NCI-H2081 treated with DMSO at 0.1 percent for 48 hours (cell line): ENCODE data around the gene XXYLT1.
"Not testable (repeated sequence)": the region's sequence is repeated elsewhere in the genome, so short reads cannot be mapped to it uniquely, and the experiment has no call there.

Source experiments
- DNase-seq: peaks from one replicate; lab custom pipeline; 2025; lab: John Stamatoyannopoulos, UW

XXYLT1 gene

DNA sequence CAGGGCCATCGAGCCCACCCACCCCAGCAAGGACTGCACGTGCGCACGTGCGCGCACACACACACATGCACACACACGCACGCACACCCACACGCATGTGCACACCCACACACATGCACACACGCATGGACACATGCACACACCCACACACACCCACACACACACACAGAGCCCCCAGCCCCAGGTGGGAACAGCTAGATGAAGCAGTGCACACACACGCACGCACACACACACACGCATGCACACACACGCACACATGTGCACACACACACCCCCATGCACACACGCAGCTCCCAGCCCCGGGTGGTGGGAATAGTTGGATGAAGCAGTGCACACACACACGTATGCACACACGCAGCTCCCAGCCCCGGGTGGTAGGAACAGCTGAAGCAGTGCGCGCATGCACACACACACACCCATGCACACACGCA lies 158.6 kb downstream of the XXYLT1 start:
- DNase-seq = no peak

DNA sequence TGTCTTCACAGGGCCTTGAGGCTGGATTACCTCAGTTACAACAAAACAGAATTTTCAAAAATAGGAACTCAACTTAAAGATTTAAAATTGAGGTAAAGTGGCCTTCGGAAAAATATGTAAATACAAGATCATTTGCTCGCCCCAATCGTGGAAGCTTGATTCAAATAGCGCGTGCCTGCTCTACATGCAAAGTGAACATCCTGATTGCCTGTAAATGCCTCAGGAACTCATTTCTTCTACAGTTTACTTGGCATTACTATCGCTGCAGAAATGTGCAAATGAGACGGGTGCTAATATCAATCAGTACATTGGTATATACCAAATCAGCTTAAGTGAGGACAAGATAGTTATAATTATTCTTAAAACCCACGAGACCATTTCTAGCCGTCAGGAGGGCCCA lies 159.2 kb downstream of the XXYLT1 start:
- no peak for DNase-seq

DNA sequence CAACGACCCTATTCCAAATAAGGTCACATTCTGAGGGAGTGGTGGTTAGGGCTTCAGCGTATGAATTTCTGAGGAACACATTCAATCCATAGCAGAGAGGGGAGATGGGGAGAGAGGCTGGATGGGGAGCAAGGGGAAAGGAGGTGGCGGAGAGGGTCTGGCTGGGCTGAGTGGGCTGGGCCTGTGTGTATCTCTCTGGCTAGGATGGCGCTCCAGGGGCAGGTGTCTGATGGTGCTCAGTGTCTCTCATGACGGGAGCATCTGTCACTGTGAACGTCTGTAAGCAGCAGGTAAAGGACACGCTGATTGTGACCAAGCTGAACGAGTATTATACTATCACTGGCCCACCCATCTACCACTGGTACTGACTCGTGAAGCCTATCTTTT lies 159.6 kb downstream of the XXYLT1 start:
- DNase-seq = no peak

DNA sequence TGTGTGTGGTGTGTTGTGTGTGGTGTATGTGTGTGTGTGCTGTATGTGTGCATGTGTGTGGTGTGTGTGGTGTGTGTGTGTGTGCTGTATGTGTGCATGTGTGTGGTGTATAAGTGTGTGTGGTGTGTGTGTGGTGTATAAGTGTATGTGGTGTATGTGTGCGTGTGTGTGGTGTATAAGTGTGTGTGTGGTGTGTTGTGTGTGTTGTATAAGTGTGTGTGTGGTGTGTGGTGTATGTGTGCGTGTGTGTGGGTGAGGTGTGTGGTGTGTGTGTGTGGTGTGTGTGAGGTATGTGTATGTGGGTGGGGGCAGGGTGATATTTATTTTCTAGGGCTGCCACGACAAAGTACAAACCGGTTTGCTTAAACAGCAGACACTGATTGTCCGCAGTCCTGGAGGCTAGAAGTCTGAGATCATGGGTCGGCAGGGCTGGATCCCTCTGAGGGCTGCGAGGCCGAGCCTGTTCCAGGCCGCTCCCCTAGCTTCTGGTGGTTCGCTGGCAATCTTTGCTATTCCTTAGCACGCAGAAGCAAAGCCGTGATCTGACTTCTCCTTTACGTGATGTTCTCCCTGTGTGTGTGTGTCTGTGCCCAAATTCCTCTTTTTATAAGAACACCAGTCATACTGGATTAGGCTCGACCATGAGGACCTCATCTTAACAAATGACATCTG lies 160.2 kb downstream of the XXYLT1 start:
- no peak for DNase-seq

DNA sequence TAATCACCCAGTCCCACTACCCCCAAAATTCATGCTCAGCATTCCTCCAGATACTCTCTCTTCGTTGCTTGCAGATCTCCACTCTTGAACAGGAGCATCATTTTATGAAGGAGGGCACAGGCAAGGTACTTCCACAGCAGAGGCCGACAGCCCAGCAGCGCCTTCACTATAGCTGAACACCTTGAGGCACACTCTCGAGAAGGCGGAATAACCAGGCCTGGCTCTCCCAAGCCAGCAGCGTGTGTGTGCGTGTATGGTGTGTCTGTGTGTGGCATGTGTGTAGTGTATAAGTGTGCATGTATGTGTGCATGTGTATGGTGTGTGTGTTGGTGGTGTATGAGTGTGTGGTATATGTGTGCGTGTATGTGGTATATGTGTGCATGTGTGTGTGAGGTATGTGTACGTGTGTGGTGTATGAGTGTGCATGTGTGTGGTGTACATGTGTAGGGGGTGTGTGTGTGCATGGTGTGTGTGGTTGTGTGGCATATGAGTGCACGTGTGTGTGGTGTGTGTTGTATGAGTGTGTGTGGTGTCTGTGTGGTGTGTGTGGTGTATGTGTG lies 161.8 kb downstream of the XXYLT1 start:
- no peak for DNase-seq

DNA sequence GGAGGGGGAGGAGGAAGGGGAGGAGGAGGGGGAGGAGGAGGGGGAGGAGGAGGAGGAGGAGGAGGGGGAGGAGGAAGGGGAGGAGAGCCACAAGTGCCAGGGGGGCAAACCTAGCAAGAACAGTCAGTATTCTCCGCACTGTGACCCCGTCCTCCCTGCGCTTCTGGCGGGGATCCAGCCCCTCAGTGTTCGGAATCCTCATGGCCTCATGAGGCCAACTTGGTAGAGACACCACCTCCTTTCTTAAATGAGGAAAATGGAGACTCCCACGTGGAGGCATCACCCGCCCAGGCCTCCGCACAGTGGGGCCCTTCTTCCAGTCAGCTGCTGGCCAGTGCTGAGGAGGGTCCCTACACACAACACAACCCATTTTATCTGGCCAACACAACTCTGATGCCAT lies 163.4 kb downstream of the XXYLT1 start:
- DNase-seq = no peak

DNA sequence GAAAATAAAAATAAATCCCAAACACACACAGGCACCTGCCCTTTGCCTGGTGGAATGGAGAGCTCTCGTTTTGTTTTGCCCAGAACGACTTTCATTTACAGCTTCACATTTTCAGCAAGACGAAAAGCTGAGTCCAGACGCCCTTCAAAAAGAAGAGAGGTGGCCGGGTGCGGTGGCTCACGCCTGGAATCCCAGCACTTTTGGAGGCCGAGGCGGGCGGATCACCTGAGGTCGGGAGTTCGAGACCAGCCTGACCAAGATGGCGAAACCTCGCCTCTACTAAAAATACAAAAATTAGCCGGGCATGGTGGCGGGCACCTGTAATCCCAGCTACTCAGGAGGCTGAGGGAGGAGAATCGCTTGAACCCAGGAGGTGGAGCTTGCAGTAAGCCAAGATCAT lies 163.9 kb downstream of the XXYLT1 start:
- DNase-seq = not testable (repeated sequence)

DNA sequence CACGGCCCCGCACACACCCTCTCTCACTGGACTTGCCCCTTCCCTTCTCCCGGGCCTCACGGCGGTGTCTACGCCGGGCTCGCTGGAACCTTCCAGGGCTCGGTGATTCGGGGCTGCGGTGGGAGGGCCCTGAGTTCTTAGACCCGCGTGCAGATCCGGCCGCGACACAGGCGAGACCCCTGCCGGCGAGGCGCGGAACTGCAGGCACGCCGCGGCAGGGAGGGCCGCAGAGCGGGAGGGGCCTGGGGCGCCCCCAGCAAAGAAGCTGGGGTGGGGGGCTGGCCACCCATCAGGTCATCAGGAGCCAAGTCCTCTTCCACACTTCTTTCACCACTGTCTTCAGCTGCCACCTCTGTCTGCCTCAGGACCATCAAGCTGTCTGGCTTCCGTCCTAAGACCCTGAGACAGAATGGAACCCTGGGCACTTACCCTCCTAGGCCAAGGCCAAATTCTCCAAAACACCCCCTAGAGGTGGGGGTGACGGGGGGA lies 164.5 kb downstream of the XXYLT1 start:
- no peak for DNase-seq

DNA sequence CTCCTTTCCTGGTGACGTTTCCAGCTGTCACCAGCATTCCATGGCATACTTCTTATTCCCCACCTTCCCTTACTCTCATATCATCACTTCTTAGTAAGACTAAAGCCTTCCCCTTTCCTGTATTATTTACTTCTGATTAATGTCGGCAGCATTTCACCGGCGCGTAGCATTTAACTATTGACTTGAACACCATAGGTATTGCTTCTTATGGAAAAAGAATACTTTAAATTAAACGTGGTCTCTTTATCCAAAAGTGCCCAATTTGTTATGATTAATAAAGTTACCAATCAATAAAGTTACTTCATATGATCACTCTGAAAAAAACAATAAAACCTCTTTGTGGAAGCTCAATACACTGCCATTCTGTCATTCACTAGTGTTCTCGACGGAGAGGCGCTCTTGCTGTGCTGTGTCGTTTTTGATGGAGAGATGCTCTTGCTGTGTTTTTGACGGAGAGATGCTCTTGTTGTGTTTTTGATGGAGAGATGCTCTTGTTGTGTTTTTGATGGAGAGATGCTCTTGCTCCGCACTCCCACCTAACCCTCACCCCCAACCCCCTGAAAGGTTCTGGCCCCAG lies 165.0 kb downstream of the XXYLT1 start:
- no peak for DNase-seq

DNA sequence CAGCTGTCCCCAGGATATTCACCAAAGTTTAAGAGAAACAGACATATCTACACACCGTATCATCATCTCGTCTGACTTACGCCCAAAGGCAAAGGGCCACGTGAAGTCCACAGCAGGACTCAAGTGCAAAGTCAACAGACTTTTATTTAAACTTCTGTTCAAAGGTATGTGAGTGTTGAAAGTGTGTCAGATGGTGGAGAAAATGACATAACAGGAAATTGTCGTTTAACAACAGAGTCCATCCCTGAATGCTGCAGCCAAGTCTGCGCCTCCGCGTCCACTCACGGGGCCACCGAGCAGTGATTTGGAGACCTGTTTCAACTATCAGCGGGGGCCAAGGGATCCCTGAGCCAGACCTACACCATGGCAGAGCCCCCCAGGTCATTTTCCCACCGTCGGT lies 165.6 kb downstream of the XXYLT1 start:
- no peak for DNase-seq

DNA sequence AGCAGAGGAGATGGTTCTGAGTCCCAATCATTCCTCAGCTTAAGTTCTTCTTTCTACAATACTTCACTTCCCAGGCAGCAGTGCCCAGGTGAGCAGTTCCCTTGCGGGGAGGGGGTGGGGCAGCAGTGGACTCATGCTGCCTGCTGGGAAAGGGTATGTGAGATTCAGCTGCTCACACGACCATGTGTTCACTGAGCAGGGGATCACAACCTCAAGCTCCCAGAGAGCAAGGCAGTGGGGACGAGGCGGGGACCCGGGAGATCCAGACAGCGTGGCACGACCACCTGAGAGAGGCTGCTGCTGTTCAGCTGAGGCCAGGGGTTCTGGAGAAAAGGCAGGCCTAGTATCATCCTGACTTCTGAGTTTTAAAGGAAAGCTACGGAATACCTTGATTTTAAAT lies 166.6 kb downstream of the XXYLT1 start:
- DNase-seq = no peak

DNA sequence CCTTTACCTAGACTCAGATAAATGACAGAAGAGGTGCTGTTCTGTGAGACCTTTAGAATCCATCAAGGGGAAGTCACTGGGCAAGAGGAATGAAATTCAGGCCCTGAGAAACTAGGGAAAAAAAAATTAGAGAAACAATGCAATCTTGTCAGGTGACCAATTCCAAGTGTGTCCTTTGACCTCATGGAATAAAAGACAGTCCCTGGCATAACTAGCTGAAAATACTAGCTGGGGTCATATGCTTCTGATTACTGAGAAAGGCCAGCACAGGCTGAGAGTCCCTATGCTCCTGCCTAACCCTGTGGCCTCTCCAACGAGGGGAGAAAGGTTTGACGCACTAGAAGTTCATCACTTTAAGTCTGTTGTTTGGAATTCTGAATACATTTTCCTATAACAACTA lies 167.3 kb downstream of the XXYLT1 start:
- no peak for DNase-seq

DNA sequence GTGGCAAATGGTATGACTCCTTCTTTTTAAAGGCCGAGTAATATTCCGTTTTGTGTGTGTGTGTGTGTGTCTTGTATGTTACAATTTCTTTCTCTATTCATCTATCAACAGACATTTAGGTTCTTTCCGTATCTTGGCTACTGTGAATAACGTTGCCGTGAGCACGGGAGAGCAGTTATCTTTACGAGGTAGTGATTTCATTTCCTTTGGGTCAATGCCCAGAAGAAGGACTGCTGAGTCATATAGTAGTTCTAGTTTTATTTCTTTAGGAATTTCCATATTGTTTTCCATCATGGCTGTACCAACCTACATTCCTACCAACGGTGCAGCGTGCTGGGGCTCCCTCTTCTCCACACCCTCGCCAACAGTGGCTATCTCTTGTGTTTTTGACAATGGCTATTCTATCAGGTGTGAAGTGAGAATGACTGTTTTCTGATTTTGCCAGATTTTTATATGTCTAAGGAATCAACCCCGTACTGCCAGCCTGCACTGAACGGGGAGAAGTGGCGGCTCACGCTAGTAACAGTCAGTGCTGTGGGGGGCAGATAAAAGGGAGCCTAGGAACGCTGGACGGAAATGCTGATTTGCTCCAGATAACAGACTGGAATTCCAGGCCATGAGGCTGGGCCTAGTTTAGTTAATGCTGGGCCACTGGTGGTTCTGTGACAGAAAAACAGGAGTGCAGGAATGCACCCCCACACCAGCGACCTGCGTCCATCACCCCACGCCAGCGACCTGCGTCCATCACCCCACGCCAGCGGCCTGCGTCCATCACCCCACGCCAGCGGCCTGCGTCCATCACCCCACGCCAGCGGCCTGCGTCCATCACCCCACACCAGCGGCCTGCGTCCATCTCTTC lies 168.1 kb downstream of the XXYLT1 start:
- DNase-seq = no peak

DNA sequence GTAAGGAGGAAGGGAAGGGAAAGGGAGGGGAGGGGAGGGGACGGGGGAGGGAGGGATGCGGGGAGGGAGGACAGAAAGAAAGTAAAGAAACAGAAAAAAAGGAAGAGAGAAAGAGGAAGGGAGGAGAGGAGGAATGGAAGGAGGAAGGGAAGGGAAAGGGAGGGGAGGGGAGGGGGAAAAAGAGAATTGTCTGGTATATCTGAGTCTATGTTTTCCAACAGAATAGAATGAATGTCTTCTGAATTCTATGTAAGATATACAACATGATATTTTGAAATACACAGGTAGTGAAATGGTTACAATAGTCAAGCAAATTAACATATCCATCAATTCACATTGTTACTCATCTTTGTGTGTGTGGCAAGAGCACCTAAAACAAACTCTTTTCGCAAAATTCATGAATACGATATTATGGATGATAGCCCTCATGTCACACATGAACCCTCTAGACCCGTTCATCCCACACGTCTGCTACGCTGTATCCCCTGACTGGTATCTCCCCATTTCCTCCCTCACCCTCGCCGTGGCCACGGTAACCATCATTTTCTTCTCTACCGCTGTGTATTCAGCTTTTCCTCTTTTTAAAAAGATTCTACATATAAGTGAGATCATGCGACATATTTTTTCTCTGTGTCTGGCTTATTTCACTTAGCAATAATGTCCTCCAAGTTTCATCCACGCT lies 168.9 kb downstream of the XXYLT1 start:
- DNase-seq = no peak

DNA sequence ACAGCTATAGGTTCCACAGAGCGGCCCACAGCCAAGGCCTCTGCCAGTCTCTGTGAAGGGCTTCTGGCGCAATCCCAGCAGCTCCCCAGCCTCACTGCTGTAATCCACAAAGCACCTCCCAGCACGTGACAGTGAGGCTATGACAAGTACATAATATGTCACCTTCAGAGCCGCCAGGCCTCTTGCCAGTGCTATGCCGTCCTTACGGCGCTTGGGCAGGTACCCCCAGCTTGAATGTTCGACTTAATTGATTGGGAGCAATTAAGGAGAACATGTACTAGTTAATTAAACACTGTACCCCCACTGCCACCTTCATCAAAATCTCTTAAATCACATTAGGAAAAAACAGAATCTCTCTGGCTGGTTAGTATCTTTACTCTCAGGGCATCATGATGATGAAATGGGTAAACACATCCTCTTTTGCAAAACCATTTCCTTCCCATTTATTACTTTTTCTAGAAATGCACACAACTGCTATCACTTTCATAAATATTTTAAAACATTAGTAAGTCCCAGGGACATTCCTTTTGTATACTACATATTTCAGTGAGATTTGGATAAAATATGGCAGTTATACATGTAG lies 169.9 kb downstream of the XXYLT1 start:
- DNase-seq = no peak

DNA sequence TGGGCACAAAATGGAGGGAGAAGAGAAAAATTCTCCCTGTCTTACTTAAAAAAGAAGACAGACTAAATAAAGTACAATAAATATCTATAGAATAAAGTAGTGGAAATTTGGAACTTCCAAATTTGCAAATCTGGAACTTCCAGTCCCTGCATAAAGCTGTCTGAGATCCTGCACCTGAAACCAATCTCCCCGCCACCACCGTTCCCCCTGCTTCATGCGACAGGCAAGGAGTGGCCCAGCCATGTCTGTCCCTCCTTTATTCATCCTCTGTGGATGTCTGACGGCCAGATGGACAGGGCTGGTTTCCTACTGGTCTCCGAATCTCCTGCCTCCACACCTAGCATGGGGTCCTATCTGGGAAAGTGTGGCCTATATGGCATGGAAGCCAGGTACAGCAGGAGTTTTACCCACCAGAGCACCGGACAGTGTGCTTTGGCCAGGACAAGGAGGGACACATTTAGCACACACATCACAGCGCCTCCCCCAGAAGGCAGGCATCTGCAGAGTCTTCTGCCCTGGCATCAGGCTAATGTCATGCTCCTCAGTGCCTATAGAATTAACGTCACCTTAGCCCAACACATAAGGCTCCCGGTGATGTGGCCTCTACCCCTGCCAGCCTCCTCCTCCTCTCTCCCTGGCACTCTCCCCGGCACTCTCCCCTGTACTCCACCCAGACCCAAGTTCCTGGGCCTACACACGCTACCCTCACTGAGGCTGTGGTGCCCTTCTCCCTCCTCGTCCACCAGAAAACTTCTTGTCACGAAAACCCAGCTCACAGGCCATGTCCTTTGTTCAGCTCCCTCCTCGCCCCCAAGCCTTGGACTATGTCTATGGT lies 170.8 kb downstream of the XXYLT1 start:
- no peak for DNase-seq

DNA sequence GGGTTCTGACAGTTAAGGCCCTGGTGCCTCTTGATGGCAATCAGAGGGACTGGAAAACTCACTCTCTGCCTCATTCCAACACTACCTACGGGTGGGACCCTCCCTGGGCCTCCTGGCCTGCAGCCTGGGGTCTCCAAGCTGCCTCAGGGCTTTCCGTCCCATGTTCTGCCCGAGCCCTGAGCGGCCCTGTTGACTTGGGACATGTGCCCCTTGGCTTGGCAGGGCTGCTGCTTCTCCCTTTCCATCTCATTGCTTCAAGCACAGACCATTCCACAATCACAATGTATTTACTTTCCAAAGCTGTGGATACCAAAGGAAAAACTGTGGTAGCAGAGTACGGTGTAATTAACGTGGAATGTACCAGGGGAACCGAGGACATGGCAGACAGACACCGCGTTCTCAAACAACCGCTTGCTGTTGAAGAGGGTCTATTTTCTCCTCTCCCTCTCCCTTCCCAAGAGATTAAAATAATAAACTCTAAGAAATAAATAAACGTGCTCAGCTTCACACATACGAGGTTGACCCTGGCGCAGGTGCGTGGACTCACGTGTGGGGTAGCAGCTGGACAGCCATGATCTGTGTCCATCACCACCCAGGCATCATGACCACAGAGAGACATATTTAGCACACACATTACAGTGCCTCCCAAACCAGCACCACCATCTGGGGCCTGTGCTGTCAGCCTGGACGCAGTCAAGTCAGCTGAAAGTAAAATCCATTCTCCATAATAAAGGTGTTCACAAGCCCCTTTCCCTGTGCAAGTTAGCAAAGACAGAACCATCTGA lies 172.0 kb downstream of the XXYLT1 start:
- DNase-seq = no peak

DNA sequence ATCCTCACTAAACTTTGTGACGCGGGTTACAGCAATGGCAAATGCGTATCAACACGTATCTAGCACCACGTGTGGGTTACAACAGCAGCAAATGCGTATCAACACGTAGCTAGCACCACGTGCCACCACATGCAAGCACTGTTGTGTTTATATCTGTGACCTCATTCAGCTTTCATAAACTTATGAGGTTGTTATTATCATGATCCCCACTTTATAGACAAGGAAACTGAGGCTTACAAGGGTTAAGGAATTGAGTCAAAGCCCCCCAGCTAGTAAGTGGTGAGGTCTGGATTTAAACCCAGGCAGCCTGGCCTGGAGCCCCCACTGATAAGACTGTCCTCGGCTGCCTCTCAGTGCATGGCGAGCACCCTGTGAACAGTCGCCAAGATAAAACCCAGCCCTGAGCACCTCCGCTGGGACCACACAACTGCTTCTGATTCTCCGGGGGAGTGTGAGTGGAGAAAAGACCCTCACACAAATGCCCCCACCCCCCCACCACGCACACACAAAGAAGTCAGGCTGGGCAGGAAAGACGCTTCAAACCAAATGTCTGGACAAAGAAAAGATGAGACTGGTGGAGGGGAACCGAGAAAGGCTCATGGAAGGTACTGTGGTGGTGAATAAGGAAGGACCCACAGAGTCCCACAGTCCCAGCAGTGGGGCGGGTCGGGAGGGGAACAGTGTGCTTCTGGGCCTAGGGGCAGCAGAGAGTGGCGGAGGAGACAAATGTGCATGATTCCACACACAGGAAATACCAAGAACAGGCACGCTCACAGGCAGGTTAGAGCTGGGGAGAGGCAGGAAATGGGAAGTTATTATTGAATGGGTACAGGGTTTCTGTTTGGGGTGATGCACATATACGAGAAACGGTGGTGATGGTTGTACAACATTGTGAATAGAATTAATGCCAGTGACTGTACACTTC lies 173.4 kb downstream of the XXYLT1 start:
- no peak for DNase-seq
